Ishikawa (cell line): ENCODE results near the gene AGT.

Experiments
- CREB1 ChIP-seq: IDR thresholded peaks from 2 replicates; pipeline ENCODE4 v1.6.1; 2012; ENCODE audit warnings: low read depth
- MAX ChIP-seq: IDR thresholded peaks from 2 replicates; pipeline ENCODE4 v1.6.1; 2012
- NFIC ChIP-seq: IDR thresholded peaks from 2 replicates; pipeline ENCODE4 v1.6.1; 2012
- RAD21 ChIP-seq: IDR thresholded peaks from 2 replicates; pipeline ENCODE4 v1.6.1; 2012; ENCODE audit warnings: low read depth
- REST ChIP-seq: IDR thresholded peaks from 2 replicates; pipeline ENCODE4 v1.6.1; 2012; ENCODE audit warnings: low read depth, mild to moderate bottlenecking
- TAF1 ChIP-seq: IDR thresholded peaks from 2 replicates; pipeline ENCODE4 v1.6.1; 2012; ENCODE audit warnings: low read depth, mild to moderate bottlenecking
- TEAD4 ChIP-seq: IDR thresholded peaks from 2 replicates; pipeline ENCODE4 v1.6.1; 2012
- USF1 ChIP-seq: IDR thresholded peaks from 2 replicates; pipeline ENCODE4 v1.6.1; 2012
- YY1 ChIP-seq: IDR thresholded peaks from 2 replicates; pipeline ENCODE4 v1.6.1; 2012; ENCODE audit warnings: low read depth
- ZBTB7A ChIP-seq: IDR thresholded peaks from 2 replicates; pipeline ENCODE4 v1.6.1; 2012; ENCODE audit warnings: low read depth

- TF ChIP-seq YY1 (no peak), ZBTB7A (no peak), CREB1 (no peak), MAX (no peak), TAF1 (no peak), REST (no peak), RAD21 (no peak), TEAD4 (no peak), NFIC (no peak), USF1 (no peak)
Observed at GRCh38 chr1:230749635-230750034, 35.7 kb upstream of the AGT start.
